ENCODE results near the gene SPG21. TPM values are rescaled to one million over a fixed set of nuclear protein-coding genes. Genes with fewer than 3 reads are reported as not detected.

The SPG21 gene
- total and polyA plus RNA-seq, 2 of the 13 experiments (the other 11 are each of a cell fraction or from before 2014, with no cell fraction given): 36.7 to 42.4 TPM

DNA sequence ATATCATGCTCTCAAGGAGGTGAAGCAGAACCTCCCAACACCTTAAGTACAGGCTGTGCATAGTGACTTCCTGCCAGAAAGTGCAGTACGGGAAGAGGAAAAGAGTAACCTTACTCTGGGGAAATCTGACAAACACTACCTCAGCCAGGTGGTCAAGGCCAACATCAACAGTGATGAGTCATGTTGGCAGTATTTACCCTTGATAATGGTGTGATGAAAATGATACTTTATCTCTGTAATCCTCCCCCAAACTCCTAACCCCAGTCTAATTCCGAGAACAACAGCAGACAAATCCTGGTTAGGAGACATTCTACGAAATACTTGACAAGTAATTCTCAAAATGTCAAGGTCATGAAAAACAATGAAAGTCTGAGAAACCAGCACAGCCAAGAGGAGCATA, 51.5 kb downstream of the SPG21 start (continued):
- TF ChIP-seq TMF1 (CRISPR knock-in tag; IDR thresholded peaks at IDR 0.05; ENCODE audit: low read depth) (no peak), SMARCE1 (IDR thresholded peaks at IDR 0.05; ENCODE audit: borderline replicate concordance) (no peak), SMC3 (IDR thresholded peaks at IDR 0.05; ENCODE audit: low read length) (no peak), MEF2D (CRISPR knock-in tag; IDR thresholded peaks at IDR 0.05) (no peak), NCOA2 (CRISPR knock-in tag; IDR thresholded peaks at IDR 0.05) (peak; percentile 69; the same call in 1 of the 2 replicates), TCF7 (IDR thresholded peaks at IDR 0.05; ENCODE audit: low read depth) (no peak), ZNF17 (CRISPR knock-in tag; IDR thresholded peaks at IDR 0.05) (no peak), HNRNPL (IDR thresholded peaks at IDR 0.05; ENCODE audit: low read depth, low read length) (no peak), HES4 (CRISPR knock-in tag; IDR thresholded peaks at IDR 0.05; ENCODE audit: borderline replicate concordance) (no peak), ZFX (CRISPR knock-in tag; IDR thresholded peaks at IDR 0.05; ENCODE audit: low read depth) (no peak), ZFP90 (CRISPR knock-in tag; IDR thresholded peaks at IDR 0.05; ENCODE audit: borderline replicate concordance) (no peak), RARG (CRISPR knock-in tag; IDR thresholded peaks at IDR 0.05; ENCODE audit: low read depth) (no peak), ATF1 (CRISPR knock-in tag; IDR thresholded peaks at IDR 0.05) (no peak), FOXC1 (CRISPR knock-in tag; IDR thresholded peaks at IDR 0.05; ENCODE audit: borderline replicate concordance) (no peak), ZNF225 (CRISPR knock-in tag; IDR thresholded peaks at IDR 0.05) (no peak), ZNF30 (CRISPR knock-in tag; IDR thresholded peaks at IDR 0.05) (no peak), ZNF629 (CRISPR knock-in tag; conservative IDR thresholded peaks at IDR 0.05) (no peak)
- TF ChIP-seq, protein P1, sequence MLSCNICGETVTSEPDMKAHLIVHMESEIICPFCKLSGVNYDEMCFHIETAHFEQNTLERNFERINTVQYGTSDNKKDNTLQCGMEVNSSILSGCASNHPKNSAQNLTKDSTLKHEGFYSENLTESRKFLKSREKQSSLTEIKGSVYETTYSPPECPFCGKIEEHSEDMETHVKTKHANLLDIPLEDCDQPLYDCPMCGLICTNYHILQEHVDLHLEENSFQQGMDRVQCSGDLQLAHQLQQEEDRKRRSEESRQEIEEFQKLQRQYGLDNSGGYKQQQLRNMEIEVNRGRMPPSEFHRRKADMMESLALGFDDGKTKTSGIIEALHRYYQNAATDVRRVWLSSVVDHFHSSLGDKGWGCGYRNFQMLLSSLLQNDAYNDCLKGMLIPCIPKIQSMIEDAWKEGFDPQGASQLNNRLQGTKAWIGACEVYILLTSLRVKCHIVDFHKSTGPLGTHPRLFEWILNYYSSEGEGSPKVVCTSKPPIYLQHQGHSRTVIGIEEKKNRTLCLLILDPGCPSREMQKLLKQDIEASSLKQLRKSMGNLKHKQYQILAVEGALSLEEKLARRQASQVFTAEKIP (CRISPR knock-in tag; IDR thresholded peaks at IDR 0.05; ENCODE audit: borderline replicate concordance): no peak
- TF ChIP-seq, protein P2, sequence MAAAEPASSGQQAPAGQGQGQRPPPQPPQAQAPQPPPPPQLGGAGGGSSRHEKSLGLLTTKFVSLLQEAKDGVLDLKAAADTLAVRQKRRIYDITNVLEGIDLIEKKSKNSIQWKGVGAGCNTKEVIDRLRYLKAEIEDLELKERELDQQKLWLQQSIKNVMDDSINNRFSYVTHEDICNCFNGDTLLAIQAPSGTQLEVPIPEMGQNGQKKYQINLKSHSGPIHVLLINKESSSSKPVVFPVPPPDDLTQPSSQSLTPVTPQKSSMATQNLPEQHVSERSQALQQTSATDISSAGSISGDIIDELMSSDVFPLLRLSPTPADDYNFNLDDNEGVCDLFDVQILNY (CRISPR knock-in tag; conservative IDR thresholded peaks at IDR 0.05): no peak
- TF ChIP-seq, protein P3, sequence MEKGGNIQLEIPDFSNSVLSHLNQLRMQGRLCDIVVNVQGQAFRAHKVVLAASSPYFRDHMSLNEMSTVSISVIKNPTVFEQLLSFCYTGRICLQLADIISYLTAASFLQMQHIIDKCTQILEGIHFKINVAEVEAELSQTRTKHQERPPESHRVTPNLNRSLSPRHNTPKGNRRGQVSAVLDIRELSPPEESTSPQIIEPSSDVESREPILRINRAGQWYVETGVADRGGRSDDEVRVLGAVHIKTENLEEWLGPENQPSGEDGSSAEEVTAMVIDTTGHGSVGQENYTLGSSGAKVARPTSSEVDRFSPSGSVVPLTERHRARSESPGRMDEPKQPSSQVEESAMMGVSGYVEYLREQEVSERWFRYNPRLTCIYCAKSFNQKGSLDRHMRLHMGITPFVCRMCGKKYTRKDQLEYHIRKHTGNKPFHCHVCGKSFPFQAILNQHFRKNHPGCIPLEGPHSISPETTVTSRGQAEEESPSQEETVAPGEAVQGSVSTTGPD (CRISPR knock-in tag; IDR thresholded peaks at IDR 0.05): no peak
- TF ChIP-seq, protein P4, sequence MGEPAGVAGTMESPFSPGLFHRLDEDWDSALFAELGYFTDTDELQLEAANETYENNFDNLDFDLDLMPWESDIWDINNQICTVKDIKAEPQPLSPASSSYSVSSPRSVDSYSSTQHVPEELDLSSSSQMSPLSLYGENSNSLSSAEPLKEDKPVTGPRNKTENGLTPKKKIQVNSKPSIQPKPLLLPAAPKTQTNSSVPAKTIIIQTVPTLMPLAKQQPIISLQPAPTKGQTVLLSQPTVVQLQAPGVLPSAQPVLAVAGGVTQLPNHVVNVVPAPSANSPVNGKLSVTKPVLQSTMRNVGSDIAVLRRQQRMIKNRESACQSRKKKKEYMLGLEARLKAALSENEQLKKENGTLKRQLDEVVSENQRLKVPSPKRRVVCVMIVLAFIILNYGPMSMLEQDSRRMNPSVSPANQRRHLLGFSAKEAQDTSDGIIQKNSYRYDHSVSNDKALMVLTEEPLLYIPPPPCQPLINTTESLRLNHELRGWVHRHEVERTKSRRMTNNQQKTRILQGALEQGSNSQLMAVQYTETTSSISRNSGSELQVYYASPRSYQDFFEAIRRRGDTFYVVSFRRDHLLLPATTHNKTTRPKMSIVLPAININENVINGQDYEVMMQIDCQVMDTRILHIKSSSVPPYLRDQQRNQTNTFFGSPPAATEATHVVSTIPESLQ (CRISPR knock-in tag; conservative IDR thresholded peaks at IDR 0.05): no peak
- TF ChIP-seq, protein P5, sequence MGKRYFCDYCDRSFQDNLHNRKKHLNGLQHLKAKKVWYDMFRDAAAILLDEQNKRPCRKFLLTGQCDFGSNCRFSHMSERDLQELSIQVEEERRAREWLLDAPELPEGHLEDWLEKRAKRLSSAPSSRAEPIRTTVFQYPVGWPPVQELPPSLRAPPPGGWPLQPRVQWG (CRISPR knock-in tag; IDR thresholded peaks at IDR 0.05; ENCODE audit: borderline replicate concordance, low read depth): no peak
- TF ChIP-seq, protein P6, sequence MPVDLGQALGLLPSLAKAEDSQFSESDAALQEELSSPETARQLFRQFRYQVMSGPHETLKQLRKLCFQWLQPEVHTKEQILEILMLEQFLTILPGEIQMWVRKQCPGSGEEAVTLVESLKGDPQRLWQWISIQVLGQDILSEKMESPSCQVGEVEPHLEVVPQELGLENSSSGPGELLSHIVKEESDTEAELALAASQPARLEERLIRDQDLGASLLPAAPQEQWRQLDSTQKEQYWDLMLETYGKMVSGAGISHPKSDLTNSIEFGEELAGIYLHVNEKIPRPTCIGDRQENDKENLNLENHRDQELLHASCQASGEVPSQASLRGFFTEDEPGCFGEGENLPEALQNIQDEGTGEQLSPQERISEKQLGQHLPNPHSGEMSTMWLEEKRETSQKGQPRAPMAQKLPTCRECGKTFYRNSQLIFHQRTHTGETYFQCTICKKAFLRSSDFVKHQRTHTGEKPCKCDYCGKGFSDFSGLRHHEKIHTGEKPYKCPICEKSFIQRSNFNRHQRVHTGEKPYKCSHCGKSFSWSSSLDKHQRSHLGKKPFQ (CRISPR knock-in tag; IDR thresholded peaks at IDR 0.05; ENCODE audit: insufficient replicate concordance): no peak
